Neural cell (in vitro differentiated cells): ENCODE results near the gene KNOP1.

Experiments
- EP300 ChIP-seq: fragments of 450-650 bp; conservative IDR thresholded peaks from 2 replicates; pipeline ENCODE4 v1.6.1; 2014; ENCODE audit warnings: antibody characterized with exemption, mild to moderate bottlenecking, moderate library complexity; ENCODE audit not compliant: poor library complexity, severe bottlenecking
- EZH2 ChIP-seq: fragments of 200-600, 300-800 bp; shearing (Covaris generic), sonication (generic); IDR thresholded peaks from 2 replicates; pipeline ENCODE4 v1.6.1; 2014; ENCODE audit warnings: antibody characterized with exemption, low read length, borderline replicate concordance, mild to moderate bottlenecking; ENCODE audit not compliant: insufficient read depth, poor library complexity, severe bottlenecking
- POLR2AphosphoS5 ChIP-seq: IDR thresholded peaks from 2 replicates; pipeline ENCODE4 v1.6.1; 2012
- SMC3 ChIP-seq: fragments of 450-650 bp; conservative IDR thresholded peaks from 2 replicates; pipeline ENCODE4 v1.6.1; 2014; ENCODE audit warnings: antibody characterized with exemption, mild to moderate bottlenecking, moderate library complexity; ENCODE audit not compliant: poor library complexity
- TAF1 ChIP-seq: IDR thresholded peaks from 2 replicates; pipeline ENCODE4 v1.6.1; 2012; ENCODE audit warnings: low read depth
- TF ChIP-seq, protein P1 (sequence below): fragments of 450-650 bp; IDR thresholded peaks from 2 replicates; pipeline ENCODE4 v1.5.1; 2014; ENCODE audit warnings: antibody characterized with exemption, mild to moderate bottlenecking, moderate library complexity; ENCODE audit not compliant: poor library complexity, severe bottlenecking

DNA sequence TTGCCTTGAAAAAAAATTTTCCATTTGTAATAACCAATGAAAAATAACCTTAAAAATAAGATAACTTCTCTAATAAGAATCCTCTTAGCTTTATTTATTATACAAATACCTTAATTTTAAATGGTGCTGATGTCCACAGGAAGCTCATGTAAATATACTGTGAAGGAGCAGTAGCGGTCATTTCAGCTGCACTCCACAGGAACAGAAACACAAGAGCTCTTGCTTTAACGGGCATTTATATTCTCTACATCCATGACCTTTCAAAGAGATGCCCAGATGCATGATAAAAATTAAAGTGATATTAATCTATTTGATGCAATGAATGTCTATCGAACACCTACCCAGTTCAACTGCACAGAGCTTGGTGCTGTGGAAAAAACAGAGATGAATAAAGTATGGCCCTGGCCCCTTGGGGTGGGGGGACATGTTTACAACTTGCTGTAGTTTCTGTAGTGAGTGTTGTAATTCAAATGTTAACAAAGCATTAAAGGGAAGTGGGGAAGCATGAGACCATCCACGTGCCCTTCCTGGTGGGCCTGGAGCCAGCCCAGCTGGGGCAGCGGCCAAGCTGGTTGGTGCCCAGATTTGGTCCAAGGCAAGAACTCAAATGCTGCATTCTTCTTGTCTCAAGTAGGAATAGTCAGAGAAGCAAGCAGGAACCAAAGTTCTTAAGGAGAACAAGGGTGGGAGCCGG lies 48.0 kb upstream of the KNOP1 start:
- TF ChIP-seq EP300 (no peak), EZH2 (no peak), POLR2AphosphoS5 (no peak), SMC3 (no peak), TAF1 (no peak)
- TF ChIP-seq, protein P1, sequence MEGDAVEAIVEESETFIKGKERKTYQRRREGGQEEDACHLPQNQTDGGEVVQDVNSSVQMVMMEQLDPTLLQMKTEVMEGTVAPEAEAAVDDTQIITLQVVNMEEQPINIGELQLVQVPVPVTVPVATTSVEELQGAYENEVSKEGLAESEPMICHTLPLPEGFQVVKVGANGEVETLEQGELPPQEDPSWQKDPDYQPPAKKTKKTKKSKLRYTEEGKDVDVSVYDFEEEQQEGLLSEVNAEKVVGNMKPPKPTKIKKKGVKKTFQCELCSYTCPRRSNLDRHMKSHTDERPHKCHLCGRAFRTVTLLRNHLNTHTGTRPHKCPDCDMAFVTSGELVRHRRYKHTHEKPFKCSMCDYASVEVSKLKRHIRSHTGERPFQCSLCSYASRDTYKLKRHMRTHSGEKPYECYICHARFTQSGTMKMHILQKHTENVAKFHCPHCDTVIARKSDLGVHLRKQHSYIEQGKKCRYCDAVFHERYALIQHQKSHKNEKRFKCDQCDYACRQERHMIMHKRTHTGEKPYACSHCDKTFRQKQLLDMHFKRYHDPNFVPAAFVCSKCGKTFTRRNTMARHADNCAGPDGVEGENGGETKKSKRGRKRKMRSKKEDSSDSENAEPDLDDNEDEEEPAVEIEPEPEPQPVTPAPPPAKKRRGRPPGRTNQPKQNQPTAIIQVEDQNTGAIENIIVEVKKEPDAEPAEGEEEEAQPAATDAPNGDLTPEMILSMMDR = no peak
